ENCODE data around the gene TMEM217. TPM values are rescaled to one million over a fixed set of nuclear protein-coding genes. Genes with fewer than 3 reads are reported as not detected.

The TMEM217 gene
- total RNA-seq, 1 donor from 2014 or later, result 1.4 TPM

- H3K9me3 Mint-ChIP-seq (ENCODE audit: low read depth), result no peaks in the 10 kb centered on the region
- H3K4me1 Mint-ChIP-seq (ENCODE audit: low read depth), result peaks cover 14% of the 10 kb centered on the region
- no peaks in the 10 kb centered on the region for H3K36me3 Mint-ChIP-seq (ENCODE audit: insufficient read depth)
- H3K27ac Mint-ChIP-seq, result no peak overlapping the region
- no peak for DNase-seq (ENCODE audit: low spot score, unreplicated experiment)
- peak overlapping the region; percentile 98 for H3K4me3 Mint-ChIP-seq (ENCODE audit: low read depth)
- TF ChIP-seq, protein P1, sequence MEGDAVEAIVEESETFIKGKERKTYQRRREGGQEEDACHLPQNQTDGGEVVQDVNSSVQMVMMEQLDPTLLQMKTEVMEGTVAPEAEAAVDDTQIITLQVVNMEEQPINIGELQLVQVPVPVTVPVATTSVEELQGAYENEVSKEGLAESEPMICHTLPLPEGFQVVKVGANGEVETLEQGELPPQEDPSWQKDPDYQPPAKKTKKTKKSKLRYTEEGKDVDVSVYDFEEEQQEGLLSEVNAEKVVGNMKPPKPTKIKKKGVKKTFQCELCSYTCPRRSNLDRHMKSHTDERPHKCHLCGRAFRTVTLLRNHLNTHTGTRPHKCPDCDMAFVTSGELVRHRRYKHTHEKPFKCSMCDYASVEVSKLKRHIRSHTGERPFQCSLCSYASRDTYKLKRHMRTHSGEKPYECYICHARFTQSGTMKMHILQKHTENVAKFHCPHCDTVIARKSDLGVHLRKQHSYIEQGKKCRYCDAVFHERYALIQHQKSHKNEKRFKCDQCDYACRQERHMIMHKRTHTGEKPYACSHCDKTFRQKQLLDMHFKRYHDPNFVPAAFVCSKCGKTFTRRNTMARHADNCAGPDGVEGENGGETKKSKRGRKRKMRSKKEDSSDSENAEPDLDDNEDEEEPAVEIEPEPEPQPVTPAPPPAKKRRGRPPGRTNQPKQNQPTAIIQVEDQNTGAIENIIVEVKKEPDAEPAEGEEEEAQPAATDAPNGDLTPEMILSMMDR (IDR thresholded peaks at IDR 0.05; ENCODE audit: unreplicated experiment), result no peak
- no peaks in the 10 kb centered on the region for H3K27me3 Mint-ChIP-seq
Measured at GRCh38 chr6:37256692-37257319, 1.1 kb downstream of the TMEM217 start.

DNA sequence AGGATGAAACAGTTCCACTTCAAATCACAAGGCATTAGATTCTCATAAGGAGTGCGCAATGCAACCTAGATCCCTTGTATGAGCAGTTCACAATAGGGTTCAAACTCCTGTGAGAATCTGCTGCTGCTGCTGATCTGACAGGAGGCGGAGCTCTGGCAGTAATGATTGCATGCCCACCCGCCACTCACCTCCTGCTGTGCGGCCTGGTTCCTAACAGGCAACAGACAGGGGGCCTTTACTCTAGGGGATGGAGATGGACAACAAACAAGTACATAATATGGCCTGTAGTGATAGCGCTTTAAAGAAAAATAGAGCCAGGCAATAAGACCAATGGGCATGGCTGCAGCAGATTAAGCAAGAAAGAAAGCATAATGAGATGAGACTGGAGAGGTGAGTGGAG lies 3.1 kb downstream of the TMEM217 start:
- Mint-ChIP-seq H3K9me3 (ENCODE audit: low read depth) (no peaks in the 10 kb centered on the region), H3K27ac (no peak overlapping the region), H3K4me3 (ENCODE audit: low read depth) (no peak overlapping the region), H3K4me1 (ENCODE audit: low read depth) (peaks cover 12% of the 10 kb centered on the region), H3K36me3 (ENCODE audit: insufficient read depth) (no peaks in the 10 kb centered on the region), H3K27me3 (no peaks in the 10 kb centered on the region)
- DNase-seq (ENCODE audit: low spot score, unreplicated experiment), result no peak
- TF ChIP-seq, protein P1 (IDR thresholded peaks at IDR 0.05; ENCODE audit: unreplicated experiment), result no peak

DNA sequence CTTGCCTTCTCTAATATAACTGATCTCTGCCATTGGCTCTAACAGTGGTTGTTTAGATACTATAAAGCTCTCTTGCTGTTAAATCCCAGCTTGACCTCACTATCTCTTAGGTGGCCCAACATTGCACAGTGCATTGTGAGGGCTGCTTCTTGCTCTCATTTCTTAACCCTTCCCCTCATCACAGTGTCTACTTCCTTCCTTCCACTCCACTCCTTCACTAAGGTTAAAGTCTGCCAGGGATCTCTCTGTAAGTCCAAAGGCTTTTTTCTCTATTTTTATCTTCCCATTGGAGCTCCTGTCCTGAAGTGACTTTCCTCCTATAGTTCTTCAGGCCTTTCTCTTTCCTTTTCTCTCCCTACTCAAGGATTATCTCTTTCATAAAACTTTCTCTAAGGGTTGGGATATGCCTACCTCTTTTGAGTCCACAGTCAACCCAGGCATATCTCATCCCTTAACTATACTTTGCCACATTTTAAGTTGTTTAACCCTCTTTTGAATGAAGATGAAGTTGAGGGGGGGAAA lies 4.4 kb downstream of the TMEM217 start:
- peaks cover 4% of the 10 kb centered on the region for H3K27me3 Mint-ChIP-seq
- no peak overlapping the region for H3K27ac Mint-ChIP-seq
- DNase-seq (ENCODE audit: low spot score, unreplicated experiment), result no peak
- TF ChIP-seq, protein P1 (IDR thresholded peaks at IDR 0.05; ENCODE audit: unreplicated experiment), result no peak
- peaks cover under 1% of the 10 kb centered on the region for H3K9me3 Mint-ChIP-seq (ENCODE audit: low read depth)
- no peaks in the 10 kb centered on the region for H3K36me3 Mint-ChIP-seq (ENCODE audit: insufficient read depth)
- H3K4me1 Mint-ChIP-seq (ENCODE audit: low read depth), result peaks cover 3% of the 10 kb centered on the region
- no peak overlapping the region for H3K4me3 Mint-ChIP-seq (ENCODE audit: low read depth)

DNA sequence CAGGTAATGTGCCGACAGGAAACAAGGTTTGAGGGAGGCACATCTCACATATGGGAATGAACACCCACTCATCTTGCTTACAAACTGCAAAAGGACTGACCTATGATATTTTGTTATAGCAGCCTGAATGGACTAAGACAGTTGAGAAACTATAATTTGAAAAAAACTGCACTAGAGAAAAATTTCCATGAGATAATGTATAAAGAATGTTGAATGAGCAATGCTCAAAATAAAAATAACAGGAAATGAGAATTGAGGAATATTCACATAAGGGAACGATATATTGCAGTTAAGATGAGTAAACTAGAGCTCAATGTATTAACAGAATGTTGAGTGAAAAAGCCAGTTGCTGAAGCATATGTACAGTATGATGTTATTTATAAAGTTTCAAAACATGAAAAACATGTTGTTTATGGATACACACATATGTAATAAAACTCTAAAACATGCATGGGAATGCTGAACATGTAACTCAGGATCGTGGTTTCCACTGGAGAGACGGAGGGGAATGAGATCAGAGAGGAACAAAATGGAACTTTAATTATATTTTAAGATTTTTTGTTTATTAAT lies 6.6 kb downstream of the TMEM217 start:
- no peak for DNase-seq (ENCODE audit: low spot score, unreplicated experiment)
- Mint-ChIP-seq H3K4me3 (ENCODE audit: low read depth) (no peak overlapping the region), H3K4me1 (ENCODE audit: low read depth) (no peaks in the 10 kb centered on the region), H3K36me3 (ENCODE audit: insufficient read depth) (no peaks in the 10 kb centered on the region), H3K9me3 (ENCODE audit: low read depth) (peaks cover 4% of the 10 kb centered on the region), H3K27me3 (peaks cover 7% of the 10 kb centered on the region), H3K27ac (no peak overlapping the region)
- TF ChIP-seq, protein P1 (IDR thresholded peaks at IDR 0.05; ENCODE audit: unreplicated experiment), result no peak

- Mint-ChIP-seq H3K4me3 (ENCODE audit: low read depth) (no peak overlapping the region), H3K27ac (no peak overlapping the region), H3K36me3 (ENCODE audit: insufficient read depth) (no peaks in the 10 kb centered on the region), H3K27me3 (peaks cover 7% of the 10 kb centered on the region), H3K9me3 (ENCODE audit: low read depth) (peaks cover 7% of the 10 kb centered on the region), H3K4me1 (ENCODE audit: low read depth) (no peaks in the 10 kb centered on the region)
- TF ChIP-seq, protein P1 (IDR thresholded peaks at IDR 0.05; ENCODE audit: unreplicated experiment), result no peak
- DNase-seq (ENCODE audit: low spot score, unreplicated experiment), result no peak
Measured at GRCh38 chr6:37244430-37245310, 13.3 kb downstream of the TMEM217 start.
